Kidney epithelial cell (primary cell): ENCODE results near the gene MROH7. TPM values are rescaled to one million over a fixed set of nuclear protein-coding genes. Genes with fewer than 3 reads are reported as not detected.

Experiments
- DNase-seq: peaks from one replicate; pipeline ENCODE4 v3.0.0-alpha.2; 2010; ENCODE audit warnings: low read depth
- H3K27me3 ChIP-seq: 2 replicates; pipeline ENCODE4 v1.6.0; 2011; ENCODE audit warnings: low read length; ENCODE audit not compliant: control insufficient read depth, insufficient read depth
- H3K36me3 ChIP-seq: 2 replicates; pipeline ENCODE4 v1.5.1; 2011; ENCODE audit warnings: low read length; ENCODE audit not compliant: control insufficient read depth, insufficient read depth
- H3K4me3 ChIP-seq: 2 replicates; pipeline ENCODE4 v1.5.1; 2011; ENCODE audit warnings: low read depth, mild to moderate bottlenecking, control low read depth, low read length
- total RNA-seq: library from RNA; depleted of rRNA; stranded (reverse); fragments of >200 nt; gene quantifications from 2 replicates; pipeline ENCODE4 v1.2.3, GENCODE V29; 2015
- TF ChIP-seq, protein P1 (sequence below): IDR thresholded peaks from 2 replicates; pipeline ENCODE4 v1.5.1; 2011; ENCODE audit warnings: mild to moderate bottlenecking, moderate library complexity, low read length, control low read depth, inconsistent platforms; ENCODE audit not compliant: insufficient read depth, poor library complexity, severe bottlenecking

The MROH7 gene
- total RNA-seq, 1 donor from 2014 or later, result not detected

DNA sequence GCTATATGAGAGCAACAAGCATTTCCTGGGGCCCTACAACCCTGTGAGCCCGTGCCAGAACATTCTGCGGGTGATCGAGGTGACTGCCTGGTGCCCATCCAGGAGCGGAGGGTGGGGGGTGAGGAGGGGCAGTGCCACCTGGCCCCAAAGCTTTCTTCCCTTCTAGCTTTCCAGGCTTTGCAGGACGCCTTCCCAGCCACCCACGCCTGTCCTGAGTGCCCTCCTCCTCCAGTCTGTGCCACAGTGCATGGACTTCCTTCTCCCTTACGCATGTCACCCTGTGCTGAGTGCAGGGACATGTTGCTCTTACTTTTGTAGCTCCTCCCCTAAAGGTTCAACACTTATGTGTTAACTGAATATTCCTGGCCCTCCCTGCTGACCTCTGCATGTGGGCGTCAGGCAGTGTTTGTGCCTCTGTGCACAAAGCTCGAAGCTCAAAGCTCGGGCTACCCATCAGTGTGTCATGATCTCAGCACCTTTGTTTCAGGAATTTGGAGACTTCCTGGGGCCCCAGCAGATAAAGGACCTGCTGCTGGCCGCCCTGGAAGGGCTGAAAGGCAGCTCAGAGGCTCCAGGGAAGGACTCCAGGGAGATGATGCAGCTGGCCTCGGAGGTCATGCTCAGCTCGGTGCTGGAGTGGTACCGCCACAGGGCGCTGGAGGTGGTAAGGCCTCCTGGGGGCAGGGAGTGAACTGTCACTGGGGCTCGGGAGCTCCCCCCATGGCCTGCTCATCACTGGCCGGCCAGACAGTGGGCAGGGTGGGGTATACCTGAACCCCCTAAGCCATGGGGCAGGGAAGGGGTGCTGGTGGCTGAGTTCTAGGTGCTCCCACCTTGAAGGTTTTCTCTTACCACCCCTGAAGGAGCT is 37.4 kb downstream of the MROH7 start:
- DNase-seq, result no peak
- H3K4me3 ChIP-seq, result no peak overlapping the region
- TF ChIP-seq, protein P1, sequence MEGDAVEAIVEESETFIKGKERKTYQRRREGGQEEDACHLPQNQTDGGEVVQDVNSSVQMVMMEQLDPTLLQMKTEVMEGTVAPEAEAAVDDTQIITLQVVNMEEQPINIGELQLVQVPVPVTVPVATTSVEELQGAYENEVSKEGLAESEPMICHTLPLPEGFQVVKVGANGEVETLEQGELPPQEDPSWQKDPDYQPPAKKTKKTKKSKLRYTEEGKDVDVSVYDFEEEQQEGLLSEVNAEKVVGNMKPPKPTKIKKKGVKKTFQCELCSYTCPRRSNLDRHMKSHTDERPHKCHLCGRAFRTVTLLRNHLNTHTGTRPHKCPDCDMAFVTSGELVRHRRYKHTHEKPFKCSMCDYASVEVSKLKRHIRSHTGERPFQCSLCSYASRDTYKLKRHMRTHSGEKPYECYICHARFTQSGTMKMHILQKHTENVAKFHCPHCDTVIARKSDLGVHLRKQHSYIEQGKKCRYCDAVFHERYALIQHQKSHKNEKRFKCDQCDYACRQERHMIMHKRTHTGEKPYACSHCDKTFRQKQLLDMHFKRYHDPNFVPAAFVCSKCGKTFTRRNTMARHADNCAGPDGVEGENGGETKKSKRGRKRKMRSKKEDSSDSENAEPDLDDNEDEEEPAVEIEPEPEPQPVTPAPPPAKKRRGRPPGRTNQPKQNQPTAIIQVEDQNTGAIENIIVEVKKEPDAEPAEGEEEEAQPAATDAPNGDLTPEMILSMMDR, result no peak
- no peaks in the 10 kb centered on the region for H3K36me3 ChIP-seq
- peaks cover 11% of the 10 kb centered on the region for H3K27me3 ChIP-seq

DNA sequence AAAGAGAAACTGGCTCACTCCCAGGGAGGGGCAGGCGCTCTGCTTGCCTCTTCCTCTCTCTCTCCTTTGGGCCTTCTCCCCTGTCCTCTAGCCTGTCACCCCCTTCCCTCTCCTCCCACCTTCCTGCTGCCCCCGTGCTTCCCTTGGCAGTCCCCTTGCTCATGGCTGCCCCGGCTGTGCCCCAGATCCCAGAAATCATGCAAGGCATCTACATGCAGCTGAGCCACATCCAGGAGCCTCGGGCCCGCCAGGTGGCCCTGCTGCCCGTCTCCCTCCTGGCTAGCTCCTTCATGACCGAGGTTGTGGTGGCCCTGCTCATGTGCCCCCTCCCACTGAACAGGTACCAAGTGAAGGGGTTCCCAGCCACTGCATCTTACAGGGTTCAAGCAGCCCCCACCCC is 38.1 kb downstream of the MROH7 start:
- H3K36me3 ChIP-seq, result no peaks in the 10 kb centered on the region
- TF ChIP-seq, protein P1, result no peak
- no peak overlapping the region for H3K4me3 ChIP-seq
- no peak for DNase-seq
- H3K27me3 ChIP-seq, result peaks cover 11% of the 10 kb centered on the region

DNA sequence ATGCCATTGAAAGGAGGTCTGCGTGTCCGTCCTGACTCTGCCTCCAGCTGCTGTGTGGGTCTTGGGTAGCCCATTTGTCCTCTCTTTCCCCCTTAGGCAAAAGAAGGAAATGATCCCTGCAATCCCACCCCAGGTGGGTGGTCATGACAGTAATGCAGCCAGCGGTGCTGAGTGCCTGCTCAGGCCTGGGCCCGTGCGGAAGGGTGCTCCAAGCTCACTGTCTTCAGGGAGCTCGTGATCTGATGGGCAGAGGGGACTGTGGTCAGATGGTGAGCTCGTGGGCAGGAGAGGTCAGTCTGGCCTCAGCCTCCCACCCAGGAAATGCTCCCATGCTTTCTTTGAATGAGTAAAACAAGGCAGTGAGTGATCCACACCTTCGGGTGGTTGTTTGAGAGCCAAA is 38.8 kb downstream of the MROH7 start:
- no peak overlapping the region for H3K4me3 ChIP-seq

DNA sequence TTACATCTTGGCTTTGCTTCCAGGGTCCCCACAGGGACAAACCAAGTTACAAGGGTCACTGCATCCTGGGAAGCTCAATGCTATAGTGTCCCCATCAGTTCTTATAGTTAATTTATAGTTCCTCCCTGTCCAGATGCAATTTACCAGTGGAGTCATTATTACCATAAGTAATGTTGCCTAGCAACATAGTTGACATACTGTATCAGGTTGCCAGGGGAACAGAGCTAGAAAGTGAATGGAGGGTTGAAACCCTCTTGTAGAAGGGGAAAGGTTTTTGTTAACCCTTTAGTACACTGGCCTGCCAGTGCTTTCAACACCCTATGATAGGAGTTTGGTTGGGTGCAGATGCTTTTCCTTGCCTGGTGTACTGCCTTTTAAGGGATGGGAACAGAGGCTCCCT is 39.8 kb downstream of the MROH7 start:
- Histone ChIP-seq H3K4me3 (no peak overlapping the region), H3K36me3 (no peaks in the 10 kb centered on the region), H3K27me3 (peaks cover 14% of the 10 kb centered on the region)
- TF ChIP-seq, protein P1, result no peak
- no peak for DNase-seq

More for the DNA sequence above, 38.8 kb downstream of the MROH7 start:
- Histone ChIP-seq H3K36me3 (no peaks in the 10 kb centered on the region), H3K27me3 (peaks cover 11% of the 10 kb centered on the region)
- no peak for DNase-seq
- TF ChIP-seq, protein P1, result no peak

DNA sequence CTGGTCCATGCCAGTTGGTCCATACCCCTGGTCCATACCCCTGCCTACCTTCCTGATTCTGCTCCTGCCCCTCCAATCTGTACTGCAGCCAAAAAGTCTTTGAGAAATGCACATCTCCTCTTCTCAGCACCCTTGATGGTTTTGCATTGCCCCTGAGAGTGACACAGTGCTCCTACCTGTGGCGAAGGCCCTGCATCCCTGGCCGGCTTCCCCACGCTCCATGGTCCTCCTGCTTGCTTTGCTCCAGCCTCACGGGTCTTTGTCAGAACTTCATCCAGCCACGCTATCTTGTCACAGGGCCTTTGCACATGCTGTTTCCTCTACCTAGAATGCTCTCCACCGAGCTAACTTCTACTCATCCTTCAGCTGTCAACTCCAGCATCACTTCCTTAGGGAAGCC is 41.9 kb downstream of the MROH7 start:
- no peak for DNase-seq
- peaks cover 14% of the 10 kb centered on the region for H3K27me3 ChIP-seq
- H3K4me3 ChIP-seq, result no peak overlapping the region
- TF ChIP-seq, protein P1, result no peak
- no peaks in the 10 kb centered on the region for H3K36me3 ChIP-seq
